NB4 (cell line): ENCODE measurements around the gene MRPL18.
"Not testable (repeated sequence)": the region's sequence is repeated elsewhere in the genome, so short reads cannot be mapped to it uniquely, and the experiment has no call there.

Experiments
- DNase-seq: peaks from one replicate; pipeline ENCODE4 v3.0.0; 2010; ENCODE audit warnings: low read depth
- H3K4me3 ChIP-seq: one replicate; pipeline ENCODE4 v1.5.1; 2011; ENCODE audit warnings: mild to moderate bottlenecking, low read depth, low read length, moderate library complexity
- MYC ChIP-seq: IDR thresholded peaks from 2 replicates; pipeline ENCODE4 v1.6.1; 2011; ENCODE audit warnings: low read depth, low read length
- POLR2A ChIP-seq: IDR thresholded peaks from 2 replicates; pipeline ENCODE4 v1.6.1; 2011; ENCODE audit warnings: mild to moderate bottlenecking; ENCODE audit not compliant: insufficient read length; ENCODE audit errors: extremely low read depth
- TF ChIP-seq, protein P1 (sequence below): IDR thresholded peaks from one replicate; pipeline ENCODE4 v1.5.1; 2012; ENCODE audit warnings: low read depth, low read length
- TF ChIP-seq, protein P2 (sequence below): IDR thresholded peaks from 2 replicates; pipeline ENCODE4 v1.6.1; 2011; ENCODE audit warnings: low read depth, low read length

MRPL18 gene

DNA sequence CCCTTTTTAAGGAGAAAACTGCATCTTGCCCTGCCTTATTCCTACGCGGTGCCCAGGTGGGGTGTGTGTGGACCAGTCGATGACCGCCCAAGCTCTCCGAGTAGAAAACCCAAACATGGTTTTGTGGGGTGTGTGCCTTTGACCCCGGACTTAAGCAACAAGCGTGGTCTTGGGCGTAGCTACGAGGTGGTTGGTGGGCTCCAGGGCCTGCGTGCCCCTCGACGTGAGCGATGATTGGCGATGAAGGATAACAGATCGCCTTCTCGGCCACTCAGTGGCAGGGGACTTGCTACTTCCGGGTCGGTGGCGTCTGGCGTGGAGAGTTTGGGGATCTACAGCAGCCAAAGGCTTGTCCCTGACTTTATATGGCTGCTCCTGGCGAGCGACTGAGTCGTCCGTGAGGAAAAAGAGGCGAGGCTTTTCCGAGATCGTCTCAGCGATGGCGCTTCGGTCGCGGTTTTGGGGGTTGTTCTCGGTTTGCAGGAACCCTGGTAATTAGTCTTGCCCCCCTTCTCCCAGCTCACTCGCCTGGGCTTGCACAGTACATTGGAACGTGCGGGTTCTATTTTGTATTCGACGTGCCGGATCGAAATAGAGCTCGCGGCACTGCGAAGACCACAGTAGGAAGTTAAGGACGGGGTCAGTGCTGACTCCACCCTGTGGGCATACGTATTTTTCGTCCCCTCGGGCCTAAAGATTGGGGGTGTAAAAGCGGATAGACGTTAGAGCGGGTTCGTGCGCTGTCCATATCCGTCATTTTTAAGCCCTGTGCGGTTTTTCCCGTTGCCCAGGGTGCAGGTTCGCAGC lies at the start of gene MRPL18:
Gene MRPL18 (plus strand): TSS at position 319 of the 807 bp plus-strand sequence. CDS start 121 bp downstream, at position 440.
- DNase-seq = peak; percentile 100
- peak; percentile 74 for TF ChIP-seq POLR2A
- TF ChIP-seq MYC = peak; percentile 87
- TF ChIP-seq, protein P1, sequence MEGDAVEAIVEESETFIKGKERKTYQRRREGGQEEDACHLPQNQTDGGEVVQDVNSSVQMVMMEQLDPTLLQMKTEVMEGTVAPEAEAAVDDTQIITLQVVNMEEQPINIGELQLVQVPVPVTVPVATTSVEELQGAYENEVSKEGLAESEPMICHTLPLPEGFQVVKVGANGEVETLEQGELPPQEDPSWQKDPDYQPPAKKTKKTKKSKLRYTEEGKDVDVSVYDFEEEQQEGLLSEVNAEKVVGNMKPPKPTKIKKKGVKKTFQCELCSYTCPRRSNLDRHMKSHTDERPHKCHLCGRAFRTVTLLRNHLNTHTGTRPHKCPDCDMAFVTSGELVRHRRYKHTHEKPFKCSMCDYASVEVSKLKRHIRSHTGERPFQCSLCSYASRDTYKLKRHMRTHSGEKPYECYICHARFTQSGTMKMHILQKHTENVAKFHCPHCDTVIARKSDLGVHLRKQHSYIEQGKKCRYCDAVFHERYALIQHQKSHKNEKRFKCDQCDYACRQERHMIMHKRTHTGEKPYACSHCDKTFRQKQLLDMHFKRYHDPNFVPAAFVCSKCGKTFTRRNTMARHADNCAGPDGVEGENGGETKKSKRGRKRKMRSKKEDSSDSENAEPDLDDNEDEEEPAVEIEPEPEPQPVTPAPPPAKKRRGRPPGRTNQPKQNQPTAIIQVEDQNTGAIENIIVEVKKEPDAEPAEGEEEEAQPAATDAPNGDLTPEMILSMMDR = no peak
- TF ChIP-seq, protein P2, sequence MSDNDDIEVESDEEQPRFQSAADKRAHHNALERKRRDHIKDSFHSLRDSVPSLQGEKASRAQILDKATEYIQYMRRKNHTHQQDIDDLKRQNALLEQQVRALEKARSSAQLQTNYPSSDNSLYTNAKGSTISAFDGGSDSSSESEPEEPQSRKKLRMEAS = peak; percentile 81
- H3K4me3 ChIP-seq = peak within 1 kb of the TSS; percentile 96

DNA sequence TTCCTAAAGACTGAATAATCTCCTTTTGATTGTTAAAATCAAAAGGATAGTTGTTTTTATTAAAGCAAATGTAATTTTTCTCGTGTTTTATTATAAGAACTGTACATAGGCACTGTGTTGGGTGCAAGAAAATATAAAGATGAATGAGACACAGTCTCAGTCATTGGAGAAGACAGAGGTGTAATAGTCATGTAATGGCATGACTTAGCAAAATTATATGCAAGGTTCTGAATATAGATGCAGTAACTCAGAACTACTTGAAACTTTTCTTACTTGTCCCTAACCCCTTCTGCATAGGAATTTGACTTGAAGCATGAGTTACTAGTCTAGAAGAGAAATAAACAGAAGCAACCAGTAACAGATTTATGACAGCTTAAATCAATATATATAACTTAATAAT lies 48.1 kb upstream of the MRPL18 start:
- no peak for DNase-seq
- no peak overlapping the region for H3K4me3 ChIP-seq
- TF ChIP-seq MYC (no peak), POLR2A (no peak)
- TF ChIP-seq, protein P2 = no peak
- TF ChIP-seq, protein P1 = no peak

DNA sequence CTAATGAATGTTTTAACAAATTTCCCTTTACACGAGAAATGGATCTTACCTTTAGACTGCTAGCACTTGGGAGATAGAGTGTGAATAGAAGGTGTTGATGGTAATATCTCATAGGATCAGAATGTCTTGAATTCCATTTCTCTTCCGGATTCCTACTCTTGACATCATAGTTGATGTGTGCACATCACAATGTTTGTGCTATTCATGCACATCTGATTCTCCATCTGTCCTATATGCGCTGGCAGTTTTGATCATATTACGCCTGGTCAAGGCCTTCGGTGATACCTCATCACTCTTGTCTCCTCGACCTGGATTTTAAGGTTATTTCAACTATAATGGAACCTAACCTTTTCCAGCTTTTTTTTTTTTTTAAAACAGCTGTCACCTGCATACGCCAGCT lies 45.2 kb upstream of the MRPL18 start:
- TF ChIP-seq, protein P1 = no peak
- TF ChIP-seq, protein P2 = no peak
- TF ChIP-seq POLR2A (no peak), MYC (no peak)
- H3K4me3 ChIP-seq = no peak overlapping the region
- DNase-seq = no peak

DNA sequence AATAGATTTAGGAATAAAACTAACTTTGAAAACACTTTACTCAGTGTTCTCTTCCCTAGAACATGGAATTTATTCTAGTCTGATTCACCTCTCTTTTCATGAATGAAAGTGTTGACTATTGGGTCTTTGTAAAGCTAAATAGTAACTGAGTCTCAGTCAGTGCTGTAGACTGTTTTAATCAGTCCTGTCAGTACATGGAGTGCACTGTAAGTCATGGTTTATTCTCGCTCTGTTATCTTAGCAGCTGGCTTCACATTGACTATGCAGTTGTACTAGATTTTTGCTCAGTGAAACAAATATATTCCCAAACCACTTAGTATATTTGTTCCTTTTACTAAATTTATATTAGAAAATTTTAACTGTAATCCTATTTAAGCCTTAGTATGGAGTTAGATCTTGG lies 43.5 kb upstream of the MRPL18 start:
- DNase-seq = no peak
- TF ChIP-seq, protein P1 = no peak
- TF ChIP-seq, protein P2 = no peak
- no peak for TF ChIP-seq MYC
- TF ChIP-seq POLR2A = no peak

DNA sequence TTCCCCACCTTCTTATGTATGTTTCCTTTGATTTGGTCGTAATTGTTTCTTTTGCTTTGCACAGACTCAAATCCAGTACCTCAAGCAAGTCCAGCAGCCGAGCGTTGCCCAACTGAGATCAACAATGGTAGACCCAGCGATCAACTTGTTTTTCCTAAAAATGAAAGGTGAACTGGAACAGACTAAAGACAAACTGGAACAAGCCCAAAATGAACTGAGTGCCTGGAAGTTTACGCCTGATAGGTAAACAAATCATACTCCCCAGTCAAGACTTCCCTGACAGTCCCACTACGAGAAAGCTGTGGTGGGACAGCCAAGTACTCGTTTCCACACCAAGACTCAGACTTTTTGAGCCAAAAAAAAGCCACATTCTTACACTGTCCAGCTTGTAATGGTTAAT lies 42.1 kb upstream of the MRPL18 start:
- DNase-seq, H3K4me3 ChIP-seq: not testable (repeated sequence)

More for the DNA sequence above, 43.5 kb upstream of the MRPL18 start:
- no peak overlapping the region for H3K4me3 ChIP-seq

DNA sequence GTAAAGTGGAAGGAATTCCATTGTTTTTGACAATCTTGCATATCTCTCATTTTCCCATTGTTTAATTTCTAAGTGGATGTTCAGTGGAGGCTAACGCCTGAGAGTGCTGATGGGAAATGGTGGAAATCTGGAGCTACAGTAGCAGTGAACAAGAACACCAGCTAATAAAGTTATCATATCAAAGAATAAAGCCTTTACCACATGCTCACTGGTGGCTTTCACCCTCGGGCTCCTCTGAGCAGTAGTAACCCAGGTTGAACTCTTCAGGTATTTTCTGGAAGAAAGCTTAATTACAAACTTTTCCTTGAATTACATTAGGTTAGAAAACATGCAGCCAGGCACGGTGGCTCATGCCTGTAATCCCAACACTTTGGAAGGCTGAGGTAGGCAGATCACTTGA lies 38.8 kb upstream of the MRPL18 start:
- DNase-seq = no peak
- TF ChIP-seq MYC = no peak
- TF ChIP-seq, protein P2 = no peak
- TF ChIP-seq POLR2A = no peak
- H3K4me3 ChIP-seq = no peak overlapping the region
